HEK293 (cell line): ENCODE results near the gene FRS2.

Experiments used
- BCL11A ChIP-seq: fragments of 450-650 bp; formaldehyde crosslinking; IDR thresholded peaks from 2 replicates; pipeline ENCODE4 v1.5.1; 2016; ENCODE audit warnings: low read depth, missing biosample characterization, missing genetic modification characterization
- CTCF ChIP-seq: fragments of 450-650 bp; formaldehyde crosslinking; IDR thresholded peaks from 2 replicates; pipeline ENCODE4 v1.5.1; 2016; ENCODE audit warnings: missing biosample characterization, missing genetic modification characterization
- YY1 ChIP-seq: fragments of 450-650 bp; formaldehyde crosslinking; IDR thresholded peaks from 2 replicates; pipeline ENCODE4 v1.5.1; 2018; ENCODE audit warnings: missing biosample characterization, missing genetic modification characterization
- ZFP3 ChIP-seq: fragments of 450-650 bp; formaldehyde crosslinking; IDR thresholded peaks from 2 replicates; pipeline ENCODE4 v1.5.1; 2016; ENCODE audit warnings: low read depth, missing biosample characterization, missing genetic modification characterization
- ZNF121 ChIP-seq: fragments of 450-650 bp; formaldehyde crosslinking; IDR thresholded peaks from 2 replicates; pipeline ENCODE4 v1.5.1; 2016; ENCODE audit warnings: missing biosample characterization, missing genetic modification characterization
- TF ChIP-seq, protein P1 (sequence below): sonication (generic); formaldehyde crosslinking; IDR thresholded peaks from 2 replicates; pipeline ENCODE4 v1.8.1; 2022; ENCODE audit warnings: mild to moderate bottlenecking, moderate library complexity, missing genetic modification reagents

GRCh38 chr12:69527506-69528272 lies 57.5 kb downstream of the FRS2 start:
- TF ChIP-seq BCL11A (tag by site-specific recombination) (no peak), CTCF (tag by site-specific recombination) (no peak), ZNF121 (no peak), YY1 (tag by site-specific recombination) (no peak), ZFP3 (tag by site-specific recombination) (no peak)
- TF ChIP-seq, protein P1, sequence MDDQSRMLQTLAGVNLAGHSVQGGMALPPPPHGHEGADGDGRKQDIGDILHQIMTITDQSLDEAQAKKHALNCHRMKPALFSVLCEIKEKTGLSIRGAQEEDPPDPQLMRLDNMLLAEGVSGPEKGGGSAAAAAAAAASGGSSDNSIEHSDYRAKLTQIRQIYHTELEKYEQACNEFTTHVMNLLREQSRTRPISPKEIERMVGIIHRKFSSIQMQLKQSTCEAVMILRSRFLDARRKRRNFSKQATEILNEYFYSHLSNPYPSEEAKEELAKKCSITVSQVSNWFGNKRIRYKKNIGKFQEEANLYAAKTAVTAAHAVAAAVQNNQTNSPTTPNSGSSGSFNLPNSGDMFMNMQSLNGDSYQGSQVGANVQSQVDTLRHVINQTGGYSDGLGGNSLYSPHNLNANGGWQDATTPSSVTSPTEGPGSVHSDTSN (CRISPR knock-in tag) = no peak
